Measurements from ENCODE around the gene ARHGEF7.

DNA sequence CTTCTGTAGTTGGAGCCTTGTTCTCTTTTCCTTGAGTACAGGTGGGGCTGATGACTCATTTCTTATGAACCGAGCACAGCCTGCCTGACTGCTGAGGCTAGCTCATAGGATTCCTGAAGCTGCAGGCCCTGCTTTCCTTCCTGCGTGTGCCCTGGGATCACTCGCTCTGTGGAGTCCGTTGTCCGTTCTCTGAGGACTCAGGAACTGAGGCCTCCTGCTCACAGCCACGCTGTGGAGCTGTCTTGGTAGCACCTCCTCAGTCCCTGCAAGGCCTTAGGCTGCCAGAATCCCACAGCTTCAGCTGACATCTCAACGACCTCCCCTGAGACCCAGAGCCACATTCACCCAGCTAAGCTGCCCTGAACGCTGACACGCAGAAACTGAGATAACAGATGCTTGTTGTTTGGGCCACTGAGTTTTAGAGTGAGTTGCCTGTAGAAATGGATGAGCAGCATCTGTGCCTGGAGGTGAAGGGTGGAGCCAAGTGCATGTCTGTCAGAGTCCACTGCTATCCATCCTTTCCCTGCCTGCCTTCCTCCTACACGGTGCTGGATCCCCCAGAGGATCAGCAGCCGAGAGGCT lies 72.9 kb downstream of the ARHGEF7 start:
- TF ChIP-seq POLR2AphosphoS5 (IDR thresholded peaks at IDR 0.05; ENCODE audit: low read depth, low read length): peak; percentile 28; the same call in 1 of the 2 replicates
- no peak for TF ChIP-seq TAF1 (IDR thresholded peaks at IDR 0.05; ENCODE audit: borderline replicate concordance, low read depth, low read length)
